GM19023 (cell line): ENCODE results near the gene CYP4F2.
"Not testable (repeated sequence)": the region's sequence is repeated elsewhere in the genome, so short reads cannot be mapped to it uniquely, and the experiment has no call there.

Source experiments
- ATAC-seq: cut with Tn5 transposase; IDR thresholded peaks from one replicate; pipeline ENCODE4 v1.9.1; 2021; ENCODE audit warnings: mild to moderate bottlenecking, moderate library complexity; ENCODE audit not compliant: unreplicated experiment

The CYP4F2 gene

GRCh38 chr19:15860522-15860921 lies 37.4 kb downstream of the CYP4F2 start:
- no peak for ATAC-seq

DNA sequence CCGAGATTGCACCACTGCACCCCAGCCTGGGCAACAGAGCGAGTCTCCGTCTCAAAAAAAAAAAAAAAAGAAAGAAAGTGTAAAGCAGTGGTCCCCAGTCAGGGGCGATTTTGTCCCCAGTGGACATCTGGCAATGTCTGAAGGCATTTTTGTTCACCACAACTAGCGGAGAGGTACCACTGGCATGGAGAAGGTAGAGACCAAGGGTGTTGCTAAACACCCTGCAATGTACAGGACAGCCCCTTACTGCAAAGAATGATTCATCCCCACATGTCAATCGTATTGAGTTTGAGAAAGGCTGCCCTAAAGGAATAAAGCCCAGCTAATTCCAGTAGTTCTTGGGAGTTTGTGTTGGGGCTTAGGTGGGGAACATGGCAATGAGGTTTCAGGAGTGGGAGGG lies 38.7 kb downstream of the CYP4F2 start:
- no peak for ATAC-seq

- no peak for ATAC-seq
Measured at GRCh38 chr19:15850385-15850784, 47.5 kb downstream of the CYP4F2 start.

DNA sequence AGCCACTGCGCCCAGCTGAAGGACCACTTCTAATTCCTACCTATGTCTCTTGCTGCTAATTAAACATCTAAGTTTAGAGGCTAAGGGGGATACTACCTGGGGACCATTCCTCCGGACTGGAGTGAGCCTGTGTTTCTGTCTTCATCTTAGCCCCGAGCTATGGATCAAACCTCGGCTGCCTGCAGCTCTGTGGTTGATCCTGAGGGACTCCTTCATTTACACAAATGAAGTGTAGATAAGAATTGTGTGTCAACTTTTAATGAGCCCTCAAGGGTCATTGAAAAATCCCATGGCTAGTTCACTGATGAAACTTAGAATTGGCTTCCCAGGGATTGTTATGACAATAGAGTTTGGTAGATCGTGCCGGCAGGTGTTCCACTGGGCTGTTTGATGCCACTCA lies 51.0 kb downstream of the CYP4F2 start:
- ATAC-seq, result no peak

DNA sequence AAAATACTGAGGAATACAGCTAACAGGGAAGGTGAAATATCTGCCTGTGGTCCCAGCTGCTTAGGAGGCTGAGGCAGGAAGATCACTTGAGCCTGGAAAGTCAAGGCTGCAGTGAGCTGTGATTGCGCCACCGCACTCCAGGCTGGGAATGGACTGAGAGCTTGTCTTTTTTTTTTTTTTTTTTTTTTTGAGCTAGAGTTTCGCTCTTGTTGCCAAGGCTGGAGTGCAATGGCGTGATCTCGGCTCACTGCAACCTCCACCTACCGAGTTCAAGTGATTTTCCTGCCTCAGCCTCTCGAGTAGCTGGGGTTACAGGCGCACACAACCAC lies 54.0 kb downstream of the CYP4F2 start:
- not testable (repeated sequence) for ATAC-seq

DNA sequence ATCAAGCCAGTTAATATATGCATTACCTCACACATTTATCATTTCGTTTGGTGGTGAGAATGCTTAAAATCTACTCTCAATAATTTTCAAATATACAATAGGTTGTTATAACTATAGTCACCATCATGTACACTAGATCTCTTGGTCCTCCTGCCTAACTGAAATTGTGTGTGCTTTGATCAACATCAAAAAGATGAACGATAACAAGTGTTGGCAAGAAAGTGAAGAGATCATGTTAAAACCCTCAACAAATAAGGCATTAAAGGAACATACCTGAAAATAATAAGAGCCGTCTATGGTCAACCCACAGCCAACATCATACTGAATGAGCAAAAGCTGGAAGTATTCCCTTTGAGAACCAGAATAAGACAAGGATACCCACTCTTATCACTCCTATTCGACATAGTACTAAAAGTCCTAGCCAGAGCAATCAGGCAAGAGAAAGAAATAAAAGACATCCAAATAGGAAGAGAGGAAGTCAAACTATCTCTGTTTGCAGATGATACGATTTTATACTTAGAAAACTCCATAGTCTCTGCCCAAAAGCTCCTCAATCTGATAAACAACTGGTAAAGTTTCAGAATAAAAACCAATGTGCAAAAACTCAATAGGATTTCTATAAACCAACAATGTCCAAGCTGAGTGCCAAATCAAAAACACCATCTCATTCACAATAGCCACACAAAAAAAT lies 54.5 kb downstream of the CYP4F2 start:
- no peak for ATAC-seq

DNA sequence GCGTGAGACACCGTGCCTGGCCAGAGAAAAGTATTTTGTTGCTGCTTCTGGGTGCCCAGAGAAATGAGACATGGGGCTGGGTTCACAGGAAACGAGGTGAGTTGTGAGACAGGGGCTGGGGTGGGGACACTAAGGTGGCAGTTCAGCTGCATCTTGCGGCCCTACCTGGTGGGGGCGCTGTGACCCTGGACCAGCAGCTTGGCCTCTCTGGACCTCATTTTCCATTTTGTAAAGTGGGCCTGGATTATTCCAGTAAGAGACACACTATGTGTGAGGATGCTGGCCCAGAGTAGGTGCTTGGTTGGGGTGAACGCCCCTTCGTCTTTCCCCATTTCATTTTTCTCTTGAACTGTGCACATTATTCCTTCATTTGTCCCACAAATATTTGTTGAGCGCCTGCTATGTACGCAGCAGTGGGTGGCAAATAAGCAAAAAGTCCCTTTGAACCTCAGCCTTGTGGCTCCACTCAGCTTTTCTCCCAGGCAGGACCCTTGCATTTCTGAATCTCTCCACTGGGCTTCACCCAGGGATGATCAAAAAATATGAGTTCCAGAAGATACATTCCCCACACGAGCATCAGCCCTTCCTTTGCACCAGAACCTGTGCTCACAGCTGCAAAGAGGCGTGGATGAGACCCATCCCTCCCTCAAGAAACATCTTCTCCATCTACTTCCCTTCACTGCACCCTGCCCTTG lies 55.9 kb downstream of the CYP4F2 start:
- no peak for ATAC-seq

DNA sequence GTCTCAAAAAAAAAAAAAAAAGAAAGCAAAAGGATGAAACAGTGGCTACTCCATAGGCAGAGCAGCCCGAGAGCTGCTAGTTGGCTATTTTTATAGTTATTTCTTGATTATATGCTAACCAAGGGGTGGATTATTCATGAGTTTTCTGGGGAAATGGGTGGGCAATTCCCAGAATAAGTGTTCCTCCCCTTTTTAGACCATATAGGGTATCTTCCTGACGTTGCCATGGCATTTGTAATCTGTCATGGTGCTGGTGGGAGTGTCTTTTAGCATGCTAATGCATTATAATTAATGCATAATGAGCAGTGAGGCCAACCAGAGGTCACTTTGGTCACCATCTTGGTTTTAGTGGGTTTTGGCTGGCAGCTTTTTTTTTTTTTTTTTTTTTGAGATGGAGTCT lies 57.0 kb downstream of the CYP4F2 start:
- no peak for ATAC-seq

- ATAC-seq, result not testable (repeated sequence)
Measured at GRCh38 chr19:15839888-15840287, 58.0 kb downstream of the CYP4F2 start.

DNA sequence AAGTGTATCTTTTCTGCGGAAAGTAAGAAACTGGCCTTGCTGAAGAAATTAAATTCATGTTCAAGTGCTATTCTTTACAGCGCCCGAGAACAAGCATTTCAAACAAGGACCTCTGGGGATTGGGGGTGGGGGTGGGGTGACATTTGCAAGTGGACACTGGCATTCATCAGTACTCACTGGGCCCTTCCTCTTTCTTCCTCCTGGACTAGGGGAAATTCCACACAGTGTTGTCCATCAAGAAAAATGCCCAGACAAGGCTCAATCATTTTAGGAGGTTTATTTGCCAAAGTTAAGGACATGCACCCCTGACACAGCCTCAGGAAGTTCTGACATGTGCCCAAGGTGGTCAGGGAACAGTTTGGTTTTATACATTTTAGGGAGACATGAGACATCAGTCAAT lies 59.5 kb downstream of the CYP4F2 start:
- no peak for ATAC-seq

DNA sequence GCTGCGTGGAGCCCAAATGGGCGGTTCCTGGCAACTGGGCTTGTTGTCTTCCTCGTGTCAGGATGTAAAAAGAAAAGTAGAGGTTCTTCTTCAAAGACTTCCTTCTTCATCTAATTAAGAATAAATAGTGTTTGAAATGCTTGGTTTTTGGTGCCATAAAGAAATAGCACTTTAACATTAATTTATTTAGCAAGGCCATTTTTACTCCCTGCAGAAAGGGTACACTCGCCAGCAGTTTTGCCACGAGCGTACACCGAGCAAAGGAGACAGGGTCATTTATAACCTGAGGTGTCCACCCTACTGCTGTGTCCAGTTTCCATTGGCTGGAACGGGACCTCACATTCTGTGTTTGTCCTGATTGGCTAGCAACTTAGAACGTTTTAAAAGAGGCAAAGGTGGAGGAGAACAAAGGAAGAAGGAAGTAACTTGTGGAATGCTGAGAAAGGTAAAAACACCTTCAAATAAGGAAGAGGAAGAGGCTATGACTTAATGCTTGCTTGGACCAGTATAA lies 60.6 kb downstream of the CYP4F2 start:
- no peak for ATAC-seq

DNA sequence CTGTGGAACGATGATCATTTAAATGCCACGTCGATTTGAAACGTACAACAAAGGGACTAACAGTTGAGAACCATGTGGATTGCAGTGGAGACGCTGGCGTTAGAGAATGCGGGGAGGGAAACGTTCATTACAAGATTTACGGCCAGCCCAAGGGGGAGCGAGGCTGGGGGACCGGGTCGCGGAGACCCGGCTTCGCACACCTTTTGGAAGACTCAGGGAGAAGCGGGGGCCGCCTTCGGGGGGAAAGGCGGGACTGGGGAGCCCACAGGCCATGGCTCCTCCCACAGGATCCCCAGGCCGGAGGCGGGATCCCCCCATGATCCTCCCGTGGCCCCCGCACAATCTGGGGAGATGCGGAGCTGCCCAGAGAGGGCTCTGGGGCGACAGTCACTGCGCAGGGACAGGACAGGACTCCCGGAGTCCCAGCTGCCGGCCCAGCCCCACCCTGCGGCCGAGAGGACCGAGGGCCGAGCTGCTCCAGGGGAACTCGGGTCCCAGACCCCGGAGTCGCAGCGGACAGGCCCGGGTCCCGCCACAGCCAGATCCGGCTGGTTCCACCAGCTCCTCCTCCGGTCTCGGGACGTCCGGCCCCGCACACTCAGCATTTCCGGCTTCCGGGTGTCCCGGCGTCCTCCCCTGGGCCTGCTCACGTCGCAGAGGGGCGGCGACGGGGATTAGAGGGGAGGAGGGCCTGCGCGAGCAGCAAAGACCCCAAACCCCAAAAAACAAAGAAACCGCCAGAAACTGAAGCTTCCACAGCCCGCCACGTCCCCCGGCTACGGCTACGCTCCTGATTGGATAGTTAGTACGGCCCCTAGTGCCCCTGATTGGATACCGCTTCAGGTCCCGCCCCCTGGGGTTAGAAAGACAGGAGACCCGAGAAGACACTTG lies 61.3 kb downstream of the CYP4F2 start:
- peak; percentile 94 for ATAC-seq

GRCh38 chr19:15835565-15836329 lies 62.1 kb downstream of the CYP4F2 start:
- not testable (repeated sequence) for ATAC-seq

DNA sequence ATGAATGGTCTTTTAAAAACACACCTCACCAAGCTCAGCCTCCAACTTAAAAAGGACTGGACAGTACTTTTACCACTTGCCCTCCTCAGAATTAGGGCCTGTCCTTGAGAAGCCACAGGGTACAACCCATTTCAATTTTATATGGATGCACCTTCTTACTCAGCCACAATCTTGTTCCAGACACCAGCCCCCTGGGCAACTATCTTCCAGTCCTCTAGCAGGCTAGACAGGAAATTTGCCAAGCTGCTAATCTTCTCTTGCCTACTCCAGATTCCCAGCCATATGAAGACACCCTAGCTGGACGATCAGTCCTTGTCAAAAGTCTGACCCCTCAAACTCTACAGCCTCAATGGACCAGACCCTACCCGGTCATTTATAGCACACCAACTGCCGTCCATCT lies 63.6 kb downstream of the CYP4F2 start:
- ATAC-seq, result not testable (repeated sequence)

- ATAC-seq, result no peak
Measured at GRCh38 chr19:15831626-15832025, 66.2 kb downstream of the CYP4F2 start.

DNA sequence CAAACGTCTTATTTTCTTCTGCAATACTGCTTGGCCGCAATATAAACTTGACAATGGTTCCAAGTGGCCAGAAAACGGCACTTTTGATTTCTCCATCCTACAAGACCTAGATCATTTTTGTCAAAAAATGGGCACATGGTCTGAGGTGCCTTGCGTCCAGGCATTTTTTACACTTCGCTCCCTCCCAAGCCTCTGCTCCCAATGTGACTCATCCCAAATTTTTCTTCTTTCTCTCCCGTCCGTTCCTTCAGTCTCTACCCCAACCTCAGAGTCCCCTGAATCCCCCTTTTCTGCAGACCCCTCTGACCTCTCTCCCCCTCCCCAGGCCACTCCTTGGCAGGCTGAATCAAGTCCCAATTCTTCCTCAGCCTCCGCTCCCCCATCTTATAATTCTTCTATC lies 68.1 kb downstream of the CYP4F2 start:
- ATAC-seq, result no peak

GRCh38 chr19:15829306-15829698 lies 68.6 kb downstream of the CYP4F2 start:
- ATAC-seq, result no peak

- not testable (repeated sequence) for ATAC-seq
Measured at GRCh38 chr19:15828611-15829305, 69.1 kb downstream of the CYP4F2 start.

DNA sequence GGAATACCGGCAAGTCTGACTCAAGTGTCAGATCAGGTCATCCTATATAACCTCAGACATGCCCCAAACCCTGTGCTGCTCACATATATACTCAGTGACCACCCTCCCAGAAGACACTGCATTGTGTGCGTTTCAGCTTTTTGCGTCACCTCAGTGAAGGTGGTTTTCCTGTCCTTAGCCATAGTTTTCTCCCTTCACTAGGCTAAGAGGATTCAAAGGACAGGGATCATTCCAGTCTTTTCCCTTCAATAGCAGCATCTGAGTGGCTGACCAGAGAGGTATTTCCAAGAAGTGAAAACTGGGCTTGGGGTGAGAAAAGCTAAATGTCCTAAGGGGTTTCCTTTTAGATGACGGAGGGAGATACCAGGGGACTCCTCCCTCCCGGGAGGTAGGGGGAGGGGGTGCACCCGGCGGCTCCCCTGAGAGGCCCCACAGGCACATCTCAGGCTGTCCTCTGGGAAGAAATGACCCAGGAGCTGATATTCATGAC lies 69.7 kb downstream of the CYP4F2 start:
- ATAC-seq, result no peak
